ENCODE results near the gene MICAL3.
A peak's percentile ranks its signal among the peaks of the same experiment; 100 is the strongest.
"Not testable (repeated sequence)": the region's sequence is repeated elsewhere in the genome, so short reads cannot be mapped to it uniquely, and the experiment has no call there.

Gene MICAL3, protein sequence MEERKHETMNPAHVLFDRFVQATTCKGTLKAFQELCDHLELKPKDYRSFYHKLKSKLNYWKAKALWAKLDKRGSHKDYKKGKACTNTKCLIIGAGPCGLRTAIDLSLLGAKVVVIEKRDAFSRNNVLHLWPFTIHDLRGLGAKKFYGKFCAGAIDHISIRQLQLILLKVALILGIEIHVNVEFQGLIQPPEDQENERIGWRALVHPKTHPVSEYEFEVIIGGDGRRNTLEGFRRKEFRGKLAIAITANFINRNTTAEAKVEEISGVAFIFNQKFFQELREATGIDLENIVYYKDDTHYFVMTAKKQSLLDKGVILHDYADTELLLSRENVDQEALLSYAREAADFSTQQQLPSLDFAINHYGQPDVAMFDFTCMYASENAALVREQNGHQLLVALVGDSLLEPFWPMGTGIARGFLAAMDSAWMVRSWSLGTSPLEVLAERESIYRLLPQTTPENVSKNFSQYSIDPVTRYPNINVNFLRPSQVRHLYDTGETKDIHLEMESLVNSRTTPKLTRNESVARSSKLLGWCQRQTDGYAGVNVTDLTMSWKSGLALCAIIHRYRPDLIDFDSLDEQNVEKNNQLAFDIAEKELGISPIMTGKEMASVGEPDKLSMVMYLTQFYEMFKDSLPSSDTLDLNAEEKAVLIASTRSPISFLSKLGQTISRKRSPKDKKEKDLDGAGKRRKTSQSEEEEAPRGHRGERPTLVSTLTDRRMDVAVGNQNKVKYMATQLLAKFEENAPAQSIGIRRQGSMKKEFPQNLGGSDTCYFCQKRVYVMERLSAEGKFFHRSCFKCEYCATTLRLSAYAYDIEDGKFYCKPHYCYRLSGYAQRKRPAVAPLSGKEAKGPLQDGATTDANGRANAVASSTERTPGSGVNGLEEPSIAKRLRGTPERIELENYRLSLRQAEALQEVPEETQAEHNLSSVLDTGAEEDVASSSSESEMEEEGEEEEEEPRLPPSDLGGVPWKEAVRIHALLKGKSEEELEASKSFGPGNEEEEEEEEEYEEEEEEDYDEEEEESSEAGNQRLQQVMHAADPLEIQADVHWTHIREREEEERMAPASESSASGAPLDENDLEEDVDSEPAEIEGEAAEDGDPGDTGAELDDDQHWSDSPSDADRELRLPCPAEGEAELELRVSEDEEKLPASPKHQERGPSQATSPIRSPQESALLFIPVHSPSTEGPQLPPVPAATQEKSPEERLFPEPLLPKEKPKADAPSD (N-terminal part only)

DNA sequence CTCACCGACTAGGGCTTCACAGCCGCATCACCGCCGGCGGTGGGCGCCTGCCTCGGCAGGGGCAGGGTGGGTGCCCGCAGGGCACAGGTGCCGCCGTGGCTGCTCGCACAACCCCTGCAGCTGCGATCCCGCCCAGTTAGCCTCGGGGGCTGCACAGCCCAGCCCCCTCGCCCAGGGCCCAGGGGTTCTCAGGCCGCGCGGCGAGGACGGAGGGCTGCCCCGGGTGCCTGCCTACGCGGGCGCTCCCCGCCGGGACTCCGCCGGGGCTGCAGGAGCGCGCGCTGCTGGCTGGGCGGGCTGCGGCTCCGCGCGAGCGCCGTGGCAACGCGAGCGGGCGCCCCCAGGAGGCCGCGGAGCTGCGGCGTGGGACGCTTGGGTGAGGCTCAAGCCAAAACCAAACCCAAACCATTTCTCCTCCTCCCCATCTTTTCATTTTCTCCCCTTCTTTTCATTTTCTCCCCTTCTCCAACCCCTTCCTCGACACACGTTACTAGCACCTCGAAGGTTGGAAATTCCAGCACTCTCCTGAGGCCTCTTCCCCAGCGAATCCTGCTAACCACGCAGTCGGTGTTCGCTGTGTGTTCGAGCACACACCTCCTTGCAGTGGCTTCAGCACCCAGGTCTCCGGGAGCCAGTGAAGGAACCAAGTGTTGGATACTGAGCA lies at the start of gene MICAL3:
Gene MICAL3, minus strand, starts transcription at position 286 of the 664 bp plus-strand sequence. CDS start 117,749 bp downstream, outside the sequence.
- DNase-seq = peak; percentile 74

DNA sequence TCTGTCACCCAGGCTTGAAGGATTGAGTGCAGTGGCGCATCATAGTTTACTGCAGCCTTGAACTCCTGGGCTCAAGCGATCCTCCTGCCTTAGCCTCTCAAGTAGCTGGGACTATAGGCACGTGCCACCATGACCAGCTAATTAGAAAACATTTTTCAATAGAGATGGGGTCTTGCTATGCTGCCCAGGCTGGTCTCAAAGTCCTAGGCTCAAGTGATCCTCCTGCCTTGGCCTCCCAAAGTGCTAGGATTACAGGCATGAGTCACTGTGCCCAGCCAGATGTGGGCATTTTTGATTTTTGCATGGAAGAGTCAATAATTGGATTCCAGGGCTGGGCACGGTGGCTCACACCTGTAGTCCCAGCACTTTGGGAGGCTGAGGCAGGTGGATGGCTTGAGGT lies 49.6 kb upstream of the MICAL3 start:
- not testable (repeated sequence) for DNase-seq

DNA sequence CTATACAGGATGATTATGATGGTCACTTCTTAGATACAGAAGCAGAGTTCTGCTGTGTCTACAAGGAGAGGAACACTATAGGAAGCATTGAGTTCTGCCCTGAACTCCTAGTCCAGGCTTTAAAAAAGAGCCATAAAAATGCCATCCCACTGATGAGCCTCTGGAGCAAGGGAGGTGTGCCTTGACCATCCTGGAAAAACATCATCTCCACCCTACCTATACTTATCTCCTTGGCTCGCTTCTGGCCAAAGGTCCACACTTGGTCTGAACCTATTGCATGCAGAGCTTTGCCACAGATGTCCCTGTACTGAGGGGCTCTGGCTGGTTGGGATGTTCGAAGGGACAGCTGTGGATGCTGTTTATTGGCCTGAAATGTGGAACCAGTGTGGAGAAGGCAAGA lies 49.1 kb upstream of the MICAL3 start:
- DNase-seq = no peak

DNA sequence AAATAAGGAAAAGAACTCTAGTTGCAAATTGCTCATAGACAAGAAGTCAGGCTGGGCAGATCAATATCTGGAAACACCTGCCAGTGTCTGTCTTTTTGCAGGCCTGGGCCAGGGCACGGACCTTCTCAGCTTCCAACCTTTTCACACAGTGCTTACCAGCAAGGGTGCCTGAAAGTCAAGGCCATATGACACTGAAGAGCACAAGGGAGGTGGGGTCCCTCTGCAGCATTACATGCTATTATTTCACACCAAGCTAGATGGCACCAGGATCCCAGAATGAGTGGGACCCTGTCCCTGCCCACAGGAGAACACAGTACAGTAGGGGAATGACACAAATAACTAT lies 47.6 kb upstream of the MICAL3 start:
- DNase-seq = no peak

DNA sequence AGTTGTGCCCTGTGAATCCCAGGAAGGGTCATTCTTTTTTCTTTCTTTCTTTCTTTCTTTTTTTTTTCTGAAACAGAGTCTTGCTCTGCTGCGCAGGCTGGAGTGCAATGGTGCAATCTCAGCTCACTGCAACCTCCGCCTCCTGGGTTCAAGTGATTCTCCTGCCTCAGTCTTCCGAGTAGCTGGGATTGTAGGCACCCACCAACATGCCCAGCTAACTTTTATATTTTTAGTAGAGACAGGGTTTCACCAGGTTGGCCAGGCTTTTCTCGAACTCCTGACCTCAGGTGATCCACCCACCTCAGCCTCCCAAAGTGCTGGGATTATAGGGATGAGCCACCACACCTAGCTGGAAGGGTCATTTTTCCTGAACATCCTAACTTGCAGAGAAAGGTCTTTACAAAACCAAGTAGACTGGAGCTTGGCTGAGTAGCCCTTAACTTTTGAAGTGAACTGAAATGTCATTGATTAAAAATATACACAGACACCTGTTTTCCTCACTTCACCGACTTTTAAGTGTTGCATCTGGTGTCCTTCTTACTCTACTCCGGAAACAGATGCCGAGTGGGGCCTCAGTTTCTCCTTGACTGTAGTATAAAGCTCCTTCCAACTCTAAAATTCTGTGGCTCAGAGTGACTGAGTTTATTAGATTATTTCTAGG lies 47.1 kb upstream of the MICAL3 start:
- DNase-seq = not testable (repeated sequence)

DNA sequence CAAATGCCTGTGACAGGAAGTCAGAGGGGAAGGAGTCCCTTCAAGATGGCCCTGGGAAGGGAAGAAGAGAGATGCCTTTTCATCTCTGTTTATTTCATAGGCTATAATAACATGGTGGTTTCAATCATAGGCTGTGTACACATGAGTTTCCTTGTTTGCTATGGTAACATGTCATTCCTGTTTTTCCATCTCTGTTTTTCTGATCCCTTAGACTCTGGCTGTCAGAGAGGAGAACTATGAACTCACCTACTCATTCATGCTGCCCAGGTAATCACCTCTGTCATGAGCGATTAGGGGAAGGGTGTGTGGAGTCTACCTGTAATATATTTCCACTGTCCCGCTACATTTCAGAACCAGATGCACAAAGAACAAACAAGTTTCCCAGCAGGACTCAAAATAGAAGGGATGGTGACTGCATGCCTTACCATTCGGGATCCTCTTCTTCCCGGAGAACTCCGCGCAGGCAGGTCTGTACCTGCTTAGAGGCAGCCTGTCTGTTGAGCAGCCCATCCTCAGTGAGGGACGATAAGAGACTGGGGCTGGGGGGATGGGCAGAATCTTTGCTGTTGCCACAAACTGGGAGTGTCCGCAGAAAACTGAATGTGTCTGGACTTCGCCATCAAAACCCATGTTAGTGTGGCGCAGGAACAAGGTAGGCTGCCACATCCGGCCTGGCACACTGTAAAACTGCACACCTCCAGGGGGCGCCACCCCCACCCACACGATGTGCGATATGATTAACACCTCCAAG lies 46.4 kb upstream of the MICAL3 start:
- no peak for DNase-seq

DNA sequence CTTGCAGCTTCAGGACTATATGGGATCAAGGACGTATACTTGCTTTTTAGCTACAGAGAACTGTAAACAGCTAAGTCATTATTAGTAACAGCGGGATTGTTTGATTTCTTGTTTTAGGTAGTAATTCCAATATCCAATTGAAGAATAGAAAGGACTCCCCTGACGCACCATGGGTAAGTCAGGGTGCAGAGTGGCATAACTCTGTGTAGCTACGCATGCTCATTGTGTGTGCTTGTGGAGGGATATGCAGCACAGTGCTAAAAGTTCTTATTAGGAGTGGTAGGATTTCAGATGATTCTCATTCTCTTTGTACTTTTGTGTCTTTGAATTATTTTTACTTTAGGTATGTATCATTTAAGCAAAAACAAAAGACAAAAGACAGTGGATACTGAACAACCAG lies 45.7 kb upstream of the MICAL3 start:
- no peak for DNase-seq

DNA sequence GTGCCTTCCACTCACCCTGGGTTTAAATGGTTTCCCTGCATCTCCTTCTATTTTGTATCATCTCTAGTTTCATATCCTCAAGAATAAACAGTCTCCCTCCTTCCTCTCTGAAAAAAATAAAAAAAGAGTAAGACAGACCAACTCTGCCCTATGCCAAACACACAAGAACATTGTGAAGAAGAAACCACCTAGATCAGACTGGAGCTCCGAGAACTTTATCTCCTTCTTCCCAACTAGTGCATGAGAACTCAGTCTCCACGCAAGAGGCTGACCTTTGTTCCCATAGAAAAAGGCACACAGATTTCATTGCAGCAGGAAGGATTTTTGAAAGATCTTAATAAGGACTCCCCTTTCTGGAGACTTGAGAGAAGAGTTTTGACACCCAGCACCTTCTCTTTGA lies 44.7 kb upstream of the MICAL3 start:
- DNase-seq = no peak

DNA sequence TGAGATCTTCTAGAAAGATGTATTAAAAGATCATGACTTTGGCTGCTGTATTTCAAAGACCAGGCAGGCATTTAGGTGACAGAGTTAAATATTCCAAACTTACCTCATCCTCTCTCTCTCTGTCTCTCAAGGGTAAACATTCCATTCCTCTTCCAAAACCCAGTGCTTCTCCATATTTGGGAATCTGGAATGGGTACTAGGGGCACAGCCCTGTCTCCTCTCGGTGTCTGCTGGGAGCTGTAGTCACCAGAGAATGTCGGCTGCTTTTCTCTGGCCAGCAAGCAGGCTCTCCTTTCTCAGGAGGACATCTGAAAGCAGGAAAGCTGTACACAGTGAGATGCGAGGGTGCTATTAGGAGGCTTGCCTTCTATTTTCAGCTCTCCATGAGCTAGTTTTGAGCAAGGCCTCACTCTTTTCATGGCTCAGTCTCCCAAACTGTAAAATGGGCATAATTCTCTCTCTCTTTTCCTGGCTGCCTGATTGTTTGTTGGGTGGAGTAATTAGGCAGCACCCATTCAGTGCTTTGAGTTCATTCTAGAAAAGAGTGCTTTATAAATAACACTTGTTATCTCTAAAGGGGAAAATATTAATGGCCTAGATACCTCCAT lies 44.1 kb upstream of the MICAL3 start:
- no peak for DNase-seq

DNA sequence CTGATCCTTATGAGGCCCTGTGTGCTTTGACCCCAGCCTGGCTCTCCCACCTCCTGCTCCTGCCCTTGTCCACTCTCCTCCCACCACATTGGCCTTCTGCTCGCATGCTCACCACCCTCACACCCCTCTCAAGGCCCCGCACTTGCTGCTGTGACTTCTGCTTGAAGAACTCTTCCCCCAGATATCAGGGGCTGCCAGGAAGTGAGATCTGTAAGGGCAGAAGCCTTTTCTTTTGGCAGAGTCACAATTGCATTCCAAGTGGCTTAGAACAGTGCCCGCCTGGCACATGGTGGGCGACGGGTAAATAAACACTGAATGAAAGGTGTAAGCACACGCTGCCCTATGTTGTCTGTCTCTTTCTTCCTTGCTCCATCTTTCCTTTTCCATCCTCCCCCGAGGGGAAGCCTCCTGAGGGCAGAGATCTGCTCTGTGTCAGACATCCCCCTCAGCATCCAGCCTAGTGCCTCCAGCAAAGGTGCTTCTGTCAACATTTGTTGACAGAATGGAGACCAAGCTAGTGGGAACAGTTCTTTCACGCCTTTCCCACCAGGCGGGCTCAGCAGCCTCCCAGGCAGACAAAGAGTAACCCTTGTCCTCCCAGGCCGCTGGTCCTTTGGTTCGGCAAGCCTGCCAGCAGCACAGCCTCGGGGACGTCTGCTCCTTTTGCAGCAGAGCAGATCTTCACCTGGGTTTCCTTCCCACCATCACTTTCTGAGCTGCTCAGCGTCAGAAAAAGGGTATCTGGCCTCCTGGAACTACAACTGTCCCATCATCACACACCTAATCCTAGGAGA lies 43.4 kb upstream of the MICAL3 start:
- DNase-seq = no peak

DNA sequence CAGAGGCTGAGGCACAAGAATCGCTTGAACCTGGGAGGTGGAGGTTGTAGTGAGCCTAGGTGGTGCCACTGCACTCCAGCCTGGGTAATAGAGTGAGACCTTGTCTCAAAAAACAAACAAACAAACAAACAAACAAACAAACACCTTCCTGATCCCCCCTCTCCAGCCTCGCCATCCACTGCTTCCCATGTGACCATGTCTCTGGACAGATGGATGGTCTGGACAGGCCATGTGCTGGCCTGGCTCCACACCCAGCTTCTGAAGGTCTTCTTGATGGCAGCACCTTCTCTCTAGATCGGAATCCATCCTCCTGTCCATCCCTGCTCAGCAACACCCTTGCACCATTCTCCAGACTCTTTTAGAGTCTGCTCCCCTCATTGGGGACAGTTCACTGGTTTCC lies 42.8 kb upstream of the MICAL3 start:
- DNase-seq = no peak

DNA sequence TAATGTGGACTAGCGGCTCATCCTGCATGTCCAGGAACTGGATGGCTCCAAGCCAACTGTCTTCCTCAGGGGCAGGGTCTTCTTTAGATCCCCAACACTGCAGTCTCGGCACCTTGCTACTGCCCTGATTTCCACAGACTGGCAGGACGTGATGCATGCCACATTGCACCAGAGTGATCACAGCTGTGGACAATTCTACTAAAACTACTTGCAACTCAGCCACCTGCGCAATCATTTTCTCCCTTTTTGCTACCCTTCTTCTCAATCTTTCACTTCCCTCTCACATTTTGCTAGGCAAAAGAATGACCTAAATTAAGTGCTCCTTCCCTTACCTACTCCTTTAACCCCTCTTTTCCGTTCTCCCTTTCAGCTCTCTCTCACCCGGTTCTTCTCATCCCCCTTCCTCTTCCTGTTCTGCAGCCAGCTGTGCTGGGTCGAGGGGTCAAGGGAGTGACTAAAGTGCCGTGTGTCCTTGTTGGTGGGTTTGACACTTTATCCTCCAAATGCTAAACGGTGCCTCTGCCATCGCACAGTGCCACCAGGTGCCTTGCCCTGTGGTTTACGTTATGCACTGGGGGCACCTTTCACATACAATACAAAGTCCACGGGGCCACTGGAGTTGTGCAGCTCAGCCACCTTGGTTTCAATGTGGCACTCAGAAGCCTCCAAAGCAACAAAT lies 42.0 kb upstream of the MICAL3 start:
- no peak for DNase-seq

DNA sequence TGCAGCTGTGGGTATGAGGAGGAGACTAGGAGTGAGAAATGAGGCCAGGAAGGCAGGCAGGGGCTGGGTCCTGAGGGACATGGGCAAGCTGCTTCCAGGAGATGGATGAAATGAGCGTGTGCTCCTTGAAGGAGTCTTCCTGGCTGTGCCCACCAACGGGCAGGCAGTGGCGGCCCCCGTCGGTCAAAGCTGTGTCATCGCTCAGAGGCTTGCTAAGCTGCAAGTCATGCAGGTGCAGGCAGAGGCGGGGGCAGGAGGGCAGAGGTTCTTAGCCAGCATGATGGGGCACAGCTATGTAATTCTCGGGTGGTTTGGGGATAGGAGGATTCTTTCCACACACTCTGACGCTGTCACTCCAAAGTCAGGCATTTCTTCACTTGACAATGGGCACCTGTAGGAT lies 40.9 kb upstream of the MICAL3 start:
- no peak for DNase-seq

DNA sequence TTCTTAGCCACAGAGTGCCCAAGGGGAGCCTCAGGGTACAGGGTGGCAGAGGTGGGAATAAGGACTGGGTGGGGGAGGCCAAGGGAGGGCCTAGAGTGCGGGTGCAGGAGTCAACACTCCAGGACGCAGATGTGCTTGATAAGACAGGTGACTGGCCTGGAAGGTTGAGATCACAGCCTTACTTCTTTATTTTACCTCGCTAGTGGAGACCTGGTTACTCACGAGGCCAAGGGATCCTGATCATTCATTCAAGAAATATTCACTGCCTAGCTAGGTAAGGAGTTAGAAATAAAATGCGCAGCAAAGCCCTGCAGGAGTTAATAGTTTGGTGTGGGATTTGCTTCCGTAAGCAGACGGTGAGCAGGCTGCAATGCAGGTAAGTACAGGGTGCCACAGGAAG lies 40.3 kb upstream of the MICAL3 start:
- DNase-seq = no peak

DNA sequence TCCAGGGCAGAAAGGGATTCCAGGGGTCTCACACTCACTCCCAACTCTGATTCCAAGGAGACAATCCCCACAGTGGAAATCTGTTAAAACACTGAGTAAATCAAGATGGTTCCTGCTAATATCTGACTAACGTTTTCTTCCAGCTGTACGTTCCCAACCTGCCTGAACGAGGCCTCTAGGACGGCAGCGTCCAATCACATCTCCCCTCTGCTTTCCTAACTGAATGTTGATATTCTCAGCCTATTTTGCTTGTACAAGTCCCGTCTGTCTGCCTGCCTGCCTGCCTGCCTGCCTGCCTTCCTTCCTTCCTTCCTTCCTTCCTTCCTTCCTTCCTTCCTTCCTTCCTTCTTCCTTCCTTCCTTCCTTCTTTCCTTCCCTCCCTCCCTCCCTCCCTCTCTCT lies 39.4 kb upstream of the MICAL3 start:
- not testable (repeated sequence) for DNase-seq

DNA sequence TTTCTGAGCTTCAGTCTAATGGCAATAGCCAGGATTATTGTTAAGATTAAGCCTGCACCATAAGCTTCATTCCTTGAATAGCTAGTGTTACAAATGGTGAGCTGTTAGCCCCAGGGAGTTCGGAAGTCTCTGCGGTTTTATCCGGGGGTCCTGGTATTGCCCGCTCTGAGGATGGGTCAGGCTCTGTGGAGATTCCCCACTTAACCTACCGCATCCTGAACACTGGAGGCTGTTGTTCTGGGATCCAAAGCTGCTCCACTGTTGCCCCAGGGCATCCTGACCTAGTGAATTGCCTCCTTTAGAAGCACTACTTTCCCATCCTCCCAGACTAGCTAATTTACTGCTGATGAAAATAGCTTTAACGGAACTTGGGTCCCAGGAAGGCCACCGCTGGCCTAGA lies 38.9 kb upstream of the MICAL3 start:
- no peak for DNase-seq

DNA sequence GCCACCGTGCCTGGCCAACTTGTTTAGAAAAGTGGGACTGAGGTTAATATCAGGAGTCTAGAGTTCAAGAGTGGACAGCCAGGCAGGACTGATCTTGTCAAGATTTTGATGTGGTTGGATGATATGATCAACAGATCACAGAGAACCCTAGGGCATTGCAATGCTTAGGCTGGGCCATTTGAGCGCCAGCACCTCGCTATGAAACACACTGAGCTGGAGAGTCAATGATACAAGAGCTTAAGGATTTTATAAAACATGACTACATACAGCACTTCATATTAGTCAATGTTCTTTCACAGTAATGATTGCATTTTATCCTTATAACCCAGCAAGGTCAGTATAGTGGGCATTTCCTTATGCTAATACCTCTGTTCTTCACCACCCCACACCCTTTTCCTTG lies 38.1 kb upstream of the MICAL3 start:
- DNase-seq = no peak

DNA sequence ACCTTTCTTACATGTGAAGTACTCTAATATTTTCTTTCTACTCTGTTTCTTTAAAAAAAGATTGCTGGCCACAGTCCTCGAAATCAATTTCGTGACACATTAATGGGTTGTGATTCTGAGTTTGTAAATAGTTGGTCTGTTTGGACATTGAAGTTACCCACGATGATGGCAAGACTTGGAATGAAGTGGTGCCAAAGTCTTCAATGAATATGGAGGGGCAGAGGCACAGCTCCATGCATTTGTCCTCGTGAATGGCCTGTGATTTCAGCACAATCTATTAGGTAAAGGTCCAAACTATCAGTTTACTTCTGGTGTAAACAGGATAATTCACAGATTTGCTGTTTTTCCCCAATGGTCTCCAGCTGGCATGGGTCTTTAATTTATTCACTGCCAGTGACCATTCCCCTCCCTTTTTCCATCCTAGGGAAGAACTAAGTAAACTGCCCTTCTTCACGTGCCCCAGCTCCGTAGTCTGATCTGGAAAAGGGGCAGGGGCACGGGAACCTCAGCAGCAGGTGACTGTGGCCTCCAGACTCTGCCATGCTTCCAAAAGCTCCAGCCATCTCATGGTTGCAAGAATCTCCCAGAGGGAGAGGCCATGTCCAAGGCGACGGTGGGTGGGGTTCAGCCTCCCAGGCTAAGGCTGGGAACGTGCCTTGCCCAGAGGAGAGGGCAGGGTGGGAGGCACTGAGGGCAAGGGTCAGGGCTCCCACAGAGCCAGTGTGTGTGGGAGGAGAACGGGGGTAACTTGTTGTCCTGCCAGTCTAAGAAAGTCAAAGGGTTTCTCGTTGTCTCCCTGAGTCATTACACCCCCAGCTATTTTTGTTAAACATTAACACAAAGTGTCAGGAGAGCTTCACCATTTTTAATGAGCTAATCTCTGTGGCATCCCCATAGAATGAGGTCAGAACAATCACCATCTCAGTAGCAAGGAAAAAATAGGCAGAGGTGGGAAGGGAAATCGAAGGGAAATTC lies 36.6 kb upstream of the MICAL3 start:
- DNase-seq = no peak
